Lower lobe of right lung (tissue), 2 donors: Measurements from ENCODE around the gene CLDN9. TPM values are rescaled to one million over a fixed set of nuclear protein-coding genes. Genes with fewer than 3 reads are reported as not detected.

Source experiments
- ATAC-seq, 2 donors: fragments of 200-7000 bp; cut with Tn5 transposase; one replicate each; pipeline ENCODE4 v1.9.1; 2020 to 2022; ENCODE audit warnings: mild to moderate bottlenecking in 2 of 2, moderate library complexity in 2 of 2
- DNase-seq: peaks from one replicate; pipeline ENCODE4 v3.0.0-alpha.2; 2020
- H3K27ac ChIP-seq: fragments of 200-600 bp; one replicate; pipeline ENCODE4 v1.8.0; 2022
- H3K27me3 ChIP-seq: fragments of 200-600 bp; one replicate; pipeline ENCODE4 v1.8.0; 2022; ENCODE audit warnings: low read depth
- H3K36me3 ChIP-seq: fragments of 200-600 bp; one replicate; pipeline ENCODE4 v1.8.0; 2022; ENCODE audit warnings: mild to moderate bottlenecking
- H3K4me1 ChIP-seq: fragments of 200-600 bp; one replicate; pipeline ENCODE4 v1.8.0; 2022
- H3K4me3 ChIP-seq: fragments of 200-600 bp; one replicate; pipeline ENCODE4 v1.8.0; 2022; ENCODE audit warnings: mild to moderate bottlenecking
- H3K9me3 ChIP-seq: fragments of 200-600 bp; one replicate; pipeline ENCODE4 v1.8.0; 2022
- CTCF ChIP-seq: fragments of 200-600 bp; IDR thresholded peaks from one replicate; pipeline ENCODE4 v1.8.0; 2022; ENCODE audit warnings: antibody characterized with exemption, mild to moderate bottlenecking
- intact Hi-C: fragments of 100-400 bp; cut with DNase I; formaldehyde crosslinking; loops from one replicate; pipeline ENCODE4 v1.11.0; 2022
- total RNA-seq: library from RNA; stranded (reverse); fragmentation: NEBNext Ultra II Directional; extraction: Animal tissue kit (Norgen Biotek cat#: 25700); gene quantifications from one replicate; pipeline ENCODE4 v1.2.1, GENCODE V29; 2021
- donor health status: DM: no; HTN: yes; CAD: no; lungs with severe emphysema.

The CLDN9 gene
- total RNA-seq, 1 donor from 2014 or later = 1.0 TPM

DNA sequence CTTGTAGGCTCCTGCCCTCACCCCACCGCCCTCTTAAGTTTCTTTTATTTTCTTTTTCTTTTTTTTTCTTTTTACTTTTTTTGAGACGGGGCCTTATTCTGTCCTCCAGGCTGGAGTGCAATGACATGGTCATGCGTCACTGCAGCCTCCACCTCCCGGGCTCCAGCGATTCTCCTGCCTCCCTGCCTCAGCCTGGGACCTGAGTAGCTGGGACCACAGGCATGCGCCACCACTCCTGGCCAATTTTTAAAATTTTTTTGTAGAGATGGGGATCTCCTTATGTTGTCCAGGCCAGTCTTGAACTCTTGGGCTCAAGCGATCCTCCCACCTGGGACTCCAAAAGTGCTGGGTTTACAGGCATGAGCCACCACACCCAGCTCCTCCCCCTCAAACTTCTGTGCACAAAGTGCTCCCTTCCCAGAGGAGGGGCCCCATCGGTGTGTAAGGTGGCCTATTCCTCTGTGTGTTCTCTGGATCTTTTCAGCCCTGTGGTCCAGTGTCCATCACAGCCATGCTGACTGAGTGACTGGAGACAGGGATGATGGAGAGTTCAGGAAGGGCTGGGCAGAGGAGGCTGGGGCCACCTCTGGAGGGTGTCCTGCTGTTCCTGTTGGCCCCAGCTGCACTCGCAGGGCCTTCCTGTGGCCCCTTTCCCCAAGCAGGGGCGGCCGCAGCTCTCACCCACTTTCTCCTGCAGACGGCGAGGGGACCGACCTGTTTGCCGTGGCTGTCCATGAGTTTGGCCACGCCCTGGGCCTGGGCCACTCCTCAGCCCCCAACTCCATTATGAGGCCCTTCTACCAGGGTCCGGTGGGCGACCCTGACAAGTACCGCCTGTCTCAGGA is 43.8 kb downstream of the CLDN9 start:
- no peak overlapping the region for H3K27ac ChIP-seq
- intact Hi-C loops = no loop called here
- no peaks in the 10 kb centered on the region for H3K9me3 ChIP-seq
- DNase-seq (no peak), ATAC-seq (no peak)
- no peak overlapping the region for H3K4me3 ChIP-seq
- no peaks in the 10 kb centered on the region for H3K36me3 ChIP-seq
- H3K27me3 ChIP-seq = no peaks in the 10 kb centered on the region
- peaks cover 21% of the 10 kb centered on the region for H3K4me1 ChIP-seq
- TF ChIP-seq CTCF = no peak

DNA sequence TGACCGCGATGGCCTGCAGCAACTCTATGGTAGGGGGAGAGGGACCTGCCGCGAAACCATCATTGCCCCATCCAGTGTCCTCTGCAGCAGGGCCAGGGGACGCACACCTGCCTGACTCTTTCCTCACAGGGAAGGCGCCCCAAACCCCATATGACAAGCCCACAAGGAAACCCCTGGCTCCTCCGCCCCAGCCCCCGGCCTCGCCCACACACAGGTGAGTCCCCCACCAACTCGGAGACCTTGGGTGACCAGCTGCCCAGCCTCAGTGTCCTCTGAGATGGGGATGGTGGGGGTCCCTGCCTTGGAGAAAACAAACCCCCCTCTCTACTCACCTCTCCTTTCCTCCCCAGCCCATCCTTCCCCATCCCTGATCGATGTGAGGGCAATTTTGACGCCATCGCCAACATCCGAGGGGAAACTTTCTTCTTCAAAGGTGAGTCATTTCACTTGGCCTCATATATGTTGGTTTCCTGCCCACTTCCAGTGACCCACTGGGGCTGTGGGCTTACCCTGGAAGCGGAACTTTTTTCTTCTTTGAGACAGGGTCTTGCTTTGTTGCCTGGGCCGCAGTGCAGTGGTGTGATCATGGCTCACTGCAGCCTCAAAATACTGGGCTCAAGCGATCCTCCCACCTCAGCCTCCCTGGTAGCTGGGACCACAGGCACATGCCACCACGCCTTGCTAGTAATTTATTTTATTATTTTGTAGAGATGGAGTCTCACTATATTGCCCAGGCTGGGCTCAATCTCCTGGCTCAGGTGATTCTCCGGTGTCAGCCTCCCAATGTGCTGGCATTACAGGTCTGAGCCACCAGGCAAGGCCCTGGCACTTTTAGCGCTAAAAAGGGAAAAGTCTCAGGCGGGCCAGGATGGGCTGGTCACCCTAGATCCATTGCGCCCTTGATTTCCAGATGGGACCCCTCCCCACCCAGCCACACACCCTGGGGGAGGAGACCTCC is 44.7 kb downstream of the CLDN9 start:
- ATAC-seq = no peak
- Histone ChIP-seq H3K27ac (no peak overlapping the region), H3K4me1 (peaks cover 30% of the 10 kb centered on the region), H3K27me3 (no peaks in the 10 kb centered on the region), H3K9me3 (no peaks in the 10 kb centered on the region), H3K36me3 (no peaks in the 10 kb centered on the region), H3K4me3 (peak overlapping the region; percentile 91)
- TF ChIP-seq CTCF = no peak
- intact Hi-C loops = no loop called here
- no peak for DNase-seq

DNA sequence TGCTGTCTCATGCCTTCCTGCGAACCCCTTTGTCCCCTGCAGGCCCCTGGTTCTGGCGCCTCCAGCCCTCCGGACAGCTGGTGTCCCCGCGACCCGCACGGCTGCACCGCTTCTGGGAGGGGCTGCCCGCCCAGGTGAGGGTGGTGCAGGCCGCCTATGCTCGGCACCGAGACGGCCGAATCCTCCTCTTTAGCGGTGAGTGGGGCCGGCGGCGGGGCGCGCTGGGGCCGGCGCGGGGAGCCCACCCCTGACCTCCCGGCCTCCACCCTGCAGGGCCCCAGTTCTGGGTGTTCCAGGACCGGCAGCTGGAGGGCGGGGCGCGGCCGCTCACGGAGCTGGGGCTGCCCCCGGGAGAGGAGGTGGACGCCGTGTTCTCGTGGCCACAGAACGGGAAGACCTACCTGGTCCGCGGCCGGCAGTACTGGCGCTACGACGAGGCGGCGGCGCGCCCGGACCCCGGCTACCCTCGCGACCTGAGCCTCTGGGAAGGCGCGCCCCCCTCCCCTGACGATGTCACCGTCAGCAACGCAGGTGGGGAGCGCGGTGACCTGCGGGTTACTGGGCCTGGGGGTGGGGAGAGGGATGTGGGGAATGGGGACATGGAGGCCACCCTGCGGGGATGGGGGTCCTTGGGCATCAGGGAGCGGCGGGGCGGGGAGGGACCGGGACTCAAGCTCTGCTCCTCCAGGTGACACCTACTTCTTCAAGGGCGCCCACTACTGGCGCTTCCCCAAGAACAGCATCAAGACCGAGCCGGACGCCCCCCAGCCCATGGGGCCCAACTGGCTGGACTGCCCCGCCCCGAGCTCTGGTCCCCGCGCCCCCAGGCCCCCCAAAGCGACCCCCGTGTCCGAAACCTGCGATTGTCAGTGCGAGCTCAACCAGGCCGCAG is 45.7 kb downstream of the CLDN9 start:
- H3K4me3 ChIP-seq = peak overlapping the region; percentile 91
- H3K4me1 ChIP-seq = peaks cover 30% of the 10 kb centered on the region
- intact Hi-C loops = no loop called here
- no peaks in the 10 kb centered on the region for H3K27me3 ChIP-seq
- H3K36me3 ChIP-seq = no peaks in the 10 kb centered on the region
- TF ChIP-seq CTCF = no peak
- peak; percentile 77 for DNase-seq
- ATAC-seq = peak; percentile 52 to 64
- H3K9me3 ChIP-seq = no peaks in the 10 kb centered on the region
- peak overlapping the region; percentile 86 for H3K27ac ChIP-seq

DNA sequence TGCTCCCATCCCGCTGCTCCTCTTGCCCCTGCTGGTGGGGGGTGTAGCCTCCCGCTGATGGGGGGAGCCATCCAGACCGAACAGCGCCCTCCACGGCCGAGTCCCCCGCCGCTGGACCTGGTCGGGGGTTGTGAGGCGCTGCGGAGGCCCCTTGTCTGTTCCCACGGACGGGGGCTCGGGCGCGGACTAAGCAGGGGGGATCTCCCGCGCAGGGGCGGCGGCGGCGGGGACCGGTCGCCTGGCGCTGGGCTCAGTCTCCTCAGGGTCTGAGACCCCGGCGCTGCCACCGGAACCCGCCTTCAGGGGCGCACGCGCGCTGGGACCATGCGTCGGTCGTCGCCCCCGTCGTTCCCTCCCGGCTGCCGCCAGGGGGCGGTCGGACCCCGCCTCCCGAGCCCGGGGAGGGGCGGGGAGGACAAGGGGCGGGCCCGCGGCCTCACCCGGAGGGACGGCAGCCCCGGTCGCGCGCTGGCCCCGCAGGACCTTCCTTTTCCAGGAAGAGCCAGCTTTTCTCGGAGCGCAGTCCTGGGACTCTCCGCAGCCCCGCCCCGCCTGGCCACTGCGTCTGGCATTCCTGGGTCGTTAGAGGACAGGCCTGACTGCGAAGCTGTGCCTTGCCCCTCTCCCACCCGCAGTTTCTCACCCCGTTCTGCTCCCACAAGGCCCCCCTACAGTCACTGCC is 46.5 kb downstream of the CLDN9 start:
- peak; percentile 87 for TF ChIP-seq CTCF
- no peaks in the 10 kb centered on the region for H3K27me3 ChIP-seq
- H3K27ac ChIP-seq = peak overlapping the region; percentile 86
- DNase-seq = peak; percentile 92
- ATAC-seq = peak; percentile 96 to 97
- no peaks in the 10 kb centered on the region for H3K36me3 ChIP-seq
- H3K4me3 ChIP-seq = peak overlapping the region; percentile 91
- intact Hi-C loops = no loop called here
- H3K9me3 ChIP-seq = no peaks in the 10 kb centered on the region
- peaks cover 30% of the 10 kb centered on the region for H3K4me1 ChIP-seq
